Islet of Langerhans (tissue), 1 donor: Measurements from ENCODE around the gene PHLDB3.
"Not testable (repeated sequence)": the region's sequence is repeated elsewhere in the genome, so short reads cannot be mapped to it uniquely, and the experiment has no call there.

Experiments
- FAIRE-seq: peaks from one replicate; lab custom pipeline; 2011; peaks lifted over from hg19 to GRCh38; lab: Jason Lieb, UNC

PHLDB3 gene

DNA sequence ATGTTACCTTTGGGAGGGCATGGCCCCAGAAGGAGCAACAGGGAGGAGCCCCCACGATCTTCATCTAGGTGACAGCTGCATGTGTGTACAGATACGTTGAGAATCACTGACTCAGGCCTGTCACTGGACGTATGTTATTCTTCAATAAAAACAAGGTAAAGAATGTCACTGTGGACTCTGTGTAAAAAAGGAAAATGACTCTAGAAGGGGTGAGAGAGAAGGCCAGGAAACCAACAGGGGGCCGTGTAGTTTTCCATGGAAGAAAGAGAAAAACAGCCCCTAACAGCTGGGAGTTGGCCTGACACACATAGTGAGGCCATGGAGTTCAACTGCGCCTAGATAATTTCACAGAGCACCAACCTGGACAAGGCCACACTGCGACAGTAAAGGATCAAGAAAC is 37.3 kb downstream of the PHLDB3 start:
- FAIRE-seq, result no peak

DNA sequence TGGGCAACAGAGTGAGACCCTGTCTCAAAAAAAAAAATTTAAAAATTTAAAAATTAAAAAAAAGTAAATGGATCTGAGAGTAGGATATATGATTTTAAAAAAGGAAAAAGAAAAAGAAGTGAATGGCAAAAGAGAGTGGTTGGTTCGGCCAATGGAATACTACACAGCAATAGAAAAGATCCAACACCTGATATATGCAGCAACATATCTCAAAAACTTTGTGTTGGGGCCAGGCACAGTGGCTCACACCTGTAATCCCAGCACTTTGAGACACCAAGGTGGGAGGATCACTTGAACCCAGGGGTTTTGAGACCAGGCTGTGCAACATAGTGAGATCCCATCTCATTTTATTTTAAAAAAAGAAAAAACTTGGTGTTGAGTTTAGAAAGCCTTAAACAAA is 37.8 kb downstream of the PHLDB3 start:
- FAIRE-seq, result no peak

DNA sequence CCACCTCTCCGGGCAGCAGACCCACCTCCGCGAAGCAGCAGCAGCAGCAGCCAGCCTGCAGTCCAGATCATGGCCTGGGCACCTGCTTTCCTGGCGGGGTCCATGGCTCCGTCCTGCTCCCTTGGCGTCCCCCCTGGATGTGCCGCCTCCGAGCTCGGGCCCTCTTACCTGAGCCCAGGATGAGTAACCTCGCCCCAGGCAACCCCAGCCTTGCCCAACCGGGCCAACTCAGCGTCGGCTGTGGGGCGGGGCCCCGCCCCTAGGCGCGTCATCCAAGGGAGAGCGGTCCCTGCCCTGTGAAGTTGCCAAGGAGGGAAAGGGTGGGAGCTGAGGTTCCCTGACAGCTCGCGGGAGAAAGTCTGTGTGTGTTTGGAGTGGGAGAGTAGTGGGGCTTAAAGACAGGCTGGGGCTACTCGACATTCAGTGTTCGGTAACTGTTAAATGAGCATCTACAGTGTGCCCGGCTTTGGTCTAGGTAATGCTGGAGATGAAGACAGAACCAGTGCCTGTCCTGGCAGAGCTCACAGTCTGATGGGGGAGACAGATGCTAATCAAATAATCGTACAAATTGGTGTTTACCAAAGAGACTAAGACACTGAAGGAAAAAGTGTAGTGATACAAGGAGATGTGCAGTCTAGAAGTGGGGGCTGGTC is 39.0 kb downstream of the PHLDB3 start, which contains the start of gene LYPD3:
Gene LYPD3 (minus strand): TSS at position 141 of the 653 bp plus-strand sequence. CDS start 37 bp downstream, at position 104.
- FAIRE-seq, result no peak

DNA sequence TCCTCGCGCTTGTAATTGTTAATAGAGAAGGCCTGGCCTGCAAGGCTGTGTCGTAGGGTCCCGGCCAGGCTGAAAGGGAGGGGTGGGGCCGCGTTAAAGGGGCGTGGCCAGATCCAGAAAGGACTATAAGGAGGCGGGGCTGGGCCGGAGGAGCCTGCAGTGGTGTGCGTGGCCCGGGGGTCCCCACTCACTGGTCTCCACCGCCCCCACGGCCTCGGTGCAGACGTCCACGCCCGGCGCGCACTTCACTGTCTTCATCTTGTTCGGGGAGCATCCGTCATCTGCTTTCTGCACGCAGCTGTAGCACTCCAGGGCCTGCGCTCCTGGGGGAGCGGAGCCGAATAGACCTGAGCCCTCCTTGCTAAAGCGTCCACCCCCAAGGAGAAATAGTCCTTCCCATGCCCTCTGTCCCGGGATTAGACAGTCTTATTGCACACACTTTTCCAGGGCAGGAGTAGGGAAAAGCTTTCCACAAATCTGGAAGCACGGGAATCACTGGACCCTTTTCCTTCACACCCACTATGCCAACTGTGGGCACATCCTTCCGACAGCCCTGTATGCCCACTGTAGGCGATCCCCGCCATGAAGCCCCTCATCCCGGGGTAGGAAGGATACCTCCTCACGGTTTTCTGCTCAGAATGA is 40.3 kb downstream of the PHLDB3 start:
- FAIRE-seq, result no peak

DNA sequence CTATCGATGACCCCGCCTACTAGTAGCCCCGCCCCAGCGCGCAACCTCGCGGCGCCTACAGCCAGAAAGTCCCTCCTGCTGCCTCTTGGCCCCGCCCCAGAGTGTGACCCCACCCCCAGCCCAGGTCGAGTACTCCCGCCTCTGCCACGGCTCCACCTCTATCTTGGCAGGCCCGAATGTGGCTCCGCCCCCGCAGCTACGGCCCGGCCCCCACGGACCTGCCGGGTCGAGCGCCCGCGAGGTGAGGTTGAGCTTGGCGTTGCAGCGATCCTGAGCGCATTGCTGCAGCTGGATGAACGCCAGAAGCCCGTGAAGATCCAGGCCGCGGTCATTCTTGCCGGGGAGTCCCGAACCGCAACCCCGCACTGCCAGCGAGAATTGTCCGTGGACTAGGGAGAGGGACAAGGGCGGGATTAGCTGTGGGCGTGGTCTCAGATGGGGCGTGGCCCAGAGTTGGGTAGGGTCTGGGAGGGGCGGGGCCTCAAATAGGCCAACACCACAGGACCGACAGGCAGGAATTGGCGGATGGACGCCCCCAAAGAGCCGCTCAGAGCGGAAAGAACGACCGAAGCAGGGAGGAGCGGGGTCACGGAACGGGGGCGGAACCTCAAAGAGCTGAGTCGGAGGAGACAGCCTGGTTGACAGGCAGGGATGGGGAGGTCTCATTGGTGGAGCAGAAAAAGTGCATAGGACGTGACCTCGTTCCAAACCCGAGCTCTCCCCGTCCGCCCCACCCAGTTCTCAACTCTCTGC is 41.0 kb downstream of the PHLDB3 start:
- FAIRE-seq, result no peak

DNA sequence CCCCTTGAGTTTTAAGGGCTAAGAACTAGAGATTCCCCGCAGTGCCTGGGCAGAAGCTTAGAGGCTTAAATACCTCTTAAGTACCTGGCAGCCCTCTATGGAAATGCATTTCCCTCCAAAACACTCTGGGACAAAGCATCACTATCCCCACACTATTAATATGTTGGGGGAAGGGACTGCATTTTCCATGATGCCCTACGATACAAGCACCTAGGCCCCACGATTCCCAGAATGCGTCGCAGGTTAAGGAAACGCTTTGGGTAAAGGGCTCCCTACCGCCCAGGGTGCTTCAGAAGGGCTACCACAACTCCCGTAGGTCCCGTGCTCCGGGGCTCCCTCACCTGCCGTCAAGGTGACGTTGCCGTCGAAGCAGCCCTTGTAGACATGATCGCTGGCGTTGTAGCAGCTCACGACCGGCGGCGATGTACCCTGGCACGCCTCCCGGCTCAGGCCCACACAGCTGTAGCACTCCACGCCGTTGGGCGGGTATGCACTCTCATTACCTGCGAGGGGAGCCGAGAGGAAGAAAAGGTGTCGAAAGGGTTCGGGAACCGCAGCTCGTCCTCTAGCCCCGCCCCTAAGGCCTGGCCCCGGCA is 41.7 kb downstream of the PHLDB3 start:
- FAIRE-seq, result no peak

DNA sequence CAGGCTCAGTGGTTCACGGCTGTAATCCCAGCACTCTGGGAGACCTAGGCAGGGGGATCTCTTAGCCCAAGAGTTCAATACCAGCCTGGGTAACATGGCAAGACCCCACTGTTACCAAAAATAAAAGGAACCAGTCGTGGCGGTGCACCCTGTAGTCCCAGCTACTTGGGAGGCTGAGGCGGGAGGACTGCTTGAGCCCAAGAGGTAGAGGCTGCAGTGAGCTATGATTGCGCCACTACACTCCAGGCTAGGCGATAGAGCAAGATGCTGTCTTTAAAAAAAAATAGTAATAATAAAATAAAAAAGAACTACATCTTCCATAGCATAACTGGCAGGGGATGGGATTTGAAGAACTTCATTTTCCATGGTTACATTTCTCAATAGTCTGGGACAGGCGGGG is 42.2 kb downstream of the PHLDB3 start:
- FAIRE-seq, result no peak

DNA sequence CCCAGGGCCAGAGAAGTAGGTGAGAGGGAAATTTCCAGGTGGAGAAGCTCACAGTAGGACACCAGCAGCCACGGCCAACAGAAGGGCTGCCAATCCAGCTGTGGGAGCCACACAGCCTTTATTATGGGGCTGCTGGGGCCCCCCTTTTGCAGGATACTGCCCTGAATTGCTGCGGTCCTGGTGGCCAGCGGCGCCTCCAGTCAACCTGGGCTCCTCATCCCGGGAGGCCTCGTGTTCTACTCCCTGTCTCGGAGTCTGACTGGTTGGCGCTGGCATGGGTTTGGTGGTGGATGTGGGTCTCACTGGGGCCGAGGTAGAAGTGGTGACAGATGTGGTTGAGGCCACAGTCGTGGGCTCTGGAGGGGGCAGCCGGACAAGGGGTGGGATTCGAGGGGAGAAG is 43.2 kb downstream of the PHLDB3 start:
- no peak for FAIRE-seq

DNA sequence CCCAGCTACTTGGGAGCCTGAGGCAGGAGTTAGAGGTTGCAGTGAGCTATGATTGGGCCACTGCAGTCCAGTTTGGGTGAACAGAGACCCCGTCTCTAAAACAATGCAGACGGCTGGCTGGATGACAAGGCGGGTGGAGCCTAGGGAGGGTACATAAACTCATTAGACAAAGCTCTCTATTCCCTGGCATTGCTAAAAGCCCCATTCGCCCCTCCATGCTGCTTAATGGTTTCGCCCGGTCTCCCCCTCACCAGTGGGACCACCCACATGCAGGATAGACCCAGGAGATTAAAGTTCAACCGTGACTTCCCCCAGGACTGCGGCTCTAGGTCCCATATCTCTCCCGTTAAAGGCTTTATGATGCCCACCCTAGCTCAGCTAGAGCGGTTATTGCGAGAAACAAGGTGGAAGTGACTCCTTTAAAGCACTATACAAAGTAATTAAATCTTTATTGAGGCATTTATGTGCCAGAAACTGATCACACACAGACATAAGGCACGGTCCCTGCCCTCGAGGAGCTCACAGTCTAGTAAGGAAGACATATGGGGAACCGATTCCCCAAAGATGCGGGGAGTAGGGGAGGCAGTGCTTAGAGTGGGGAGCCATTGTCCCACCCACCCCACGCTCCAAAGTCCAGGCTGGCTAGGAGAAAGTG is 44.1 kb downstream of the PHLDB3 start:
- no peak for FAIRE-seq

DNA sequence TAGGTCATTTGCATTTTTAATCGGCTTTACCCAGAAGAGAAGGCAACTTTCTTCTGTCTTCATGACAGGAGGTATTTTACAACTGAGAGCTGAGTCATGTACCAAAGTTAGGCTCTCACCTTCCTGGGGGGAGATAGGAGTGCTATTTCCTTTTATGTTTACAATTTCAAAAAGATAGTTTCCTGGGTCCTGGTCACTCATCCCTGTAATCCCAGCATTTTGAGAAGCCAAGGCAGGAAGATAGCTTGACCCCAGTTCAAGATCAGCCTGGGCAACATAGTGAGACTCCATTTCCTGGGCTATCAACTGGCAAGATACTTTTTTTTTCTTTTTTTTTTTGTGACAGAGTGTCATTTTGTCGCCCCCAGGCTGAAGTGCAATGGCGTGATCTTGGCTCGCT is 46.7 kb downstream of the PHLDB3 start:
- FAIRE-seq, result no peak

DNA sequence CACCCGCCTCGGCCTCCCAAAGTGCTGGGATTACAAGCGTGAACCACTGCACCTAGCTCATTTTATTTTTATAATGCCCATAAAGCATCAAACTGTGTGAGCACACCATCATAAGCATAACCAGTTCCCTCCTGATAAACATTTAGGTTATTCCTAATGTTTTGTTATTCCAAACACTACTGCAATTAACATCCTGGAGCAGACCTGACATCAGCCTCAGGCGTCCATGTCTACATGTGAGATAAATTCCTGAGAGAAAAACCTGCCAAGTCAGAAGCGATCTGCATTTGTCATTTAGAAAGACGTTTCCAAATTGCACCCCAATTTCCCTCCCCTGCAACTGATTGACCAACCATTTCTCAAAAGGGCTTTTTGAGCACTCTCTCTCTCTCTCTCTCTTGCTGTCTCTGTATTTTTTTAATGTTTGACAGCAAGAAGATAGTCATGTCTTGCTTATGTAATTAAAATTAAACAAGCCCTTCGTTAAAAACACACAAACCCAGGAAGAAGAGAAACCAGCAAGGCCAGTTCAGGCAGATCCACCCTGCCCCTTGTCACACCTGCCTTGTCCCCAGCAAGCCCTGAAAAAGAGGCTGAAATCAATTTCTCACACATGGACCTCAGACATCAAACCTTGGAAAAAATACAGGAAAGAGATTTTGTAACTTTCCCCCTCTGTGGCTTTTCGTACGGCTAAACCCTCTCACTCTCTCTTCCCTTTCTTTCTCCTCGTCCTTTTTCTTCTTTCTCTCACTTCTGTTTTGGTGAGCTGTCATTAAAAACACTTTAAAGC is 49.0 kb downstream of the PHLDB3 start:
- no peak for FAIRE-seq

DNA sequence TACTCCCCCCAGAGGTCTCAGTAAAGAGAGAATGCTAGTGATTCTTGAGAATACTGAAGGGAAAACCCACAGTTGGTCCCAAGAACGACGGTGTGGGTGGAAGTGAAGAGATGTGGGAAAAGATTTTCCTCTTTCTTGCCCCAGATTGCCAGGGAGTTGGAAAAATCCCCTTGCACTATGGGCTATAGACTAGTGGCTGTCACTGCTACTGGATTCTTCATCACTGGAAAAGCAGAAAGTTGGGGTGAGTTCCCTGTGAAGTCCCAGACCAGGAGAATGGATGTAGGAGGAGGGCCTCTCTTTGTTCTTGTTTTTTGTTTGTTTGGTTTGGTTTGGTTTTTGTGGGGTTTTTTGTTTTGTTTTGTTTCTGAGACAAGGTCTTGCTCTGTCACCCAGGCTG is 50.5 kb downstream of the PHLDB3 start:
- no peak for FAIRE-seq

DNA sequence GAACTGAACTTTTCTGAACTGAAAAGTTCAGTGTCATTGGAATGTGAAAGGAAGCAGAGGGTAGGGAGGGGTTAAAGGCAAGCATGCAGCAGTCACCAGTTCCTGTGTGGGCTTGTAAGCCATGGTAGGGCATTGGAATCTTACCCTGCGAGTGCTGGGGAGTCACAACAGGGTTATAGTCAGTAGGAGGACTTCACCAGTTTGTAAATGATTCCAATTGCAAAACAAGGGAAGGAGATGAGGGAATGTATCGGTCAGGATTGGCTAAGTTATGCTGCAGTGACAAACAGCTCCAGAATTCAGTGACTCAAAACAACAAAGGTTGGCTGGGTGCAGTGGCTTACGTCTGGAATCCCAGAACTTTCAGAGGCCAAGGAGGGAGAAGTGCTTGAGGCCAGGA is 52.0 kb downstream of the PHLDB3 start:
- FAIRE-seq, result no peak

DNA sequence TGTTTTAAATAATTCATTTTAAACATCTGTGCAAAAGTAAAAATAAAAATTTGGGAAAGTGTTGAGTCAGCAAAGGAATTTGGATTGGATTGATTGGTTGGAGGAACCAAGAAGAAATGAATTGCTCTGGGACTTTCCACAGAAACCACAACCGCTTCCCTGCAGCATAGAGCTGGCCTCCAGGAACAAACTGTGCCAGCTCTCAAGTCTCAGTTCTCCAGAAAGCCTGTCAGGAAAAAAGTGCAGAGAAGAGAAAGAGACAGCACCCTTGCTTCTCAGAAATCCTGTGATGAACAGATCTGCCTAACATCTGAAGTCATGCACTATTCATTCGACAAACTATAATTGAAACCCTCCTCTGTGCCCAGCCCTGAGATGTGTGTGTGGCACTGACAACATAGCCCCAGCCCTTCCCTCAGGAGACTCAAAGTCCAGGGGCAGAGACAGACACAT is 54.0 kb downstream of the PHLDB3 start:
- no peak for FAIRE-seq

DNA sequence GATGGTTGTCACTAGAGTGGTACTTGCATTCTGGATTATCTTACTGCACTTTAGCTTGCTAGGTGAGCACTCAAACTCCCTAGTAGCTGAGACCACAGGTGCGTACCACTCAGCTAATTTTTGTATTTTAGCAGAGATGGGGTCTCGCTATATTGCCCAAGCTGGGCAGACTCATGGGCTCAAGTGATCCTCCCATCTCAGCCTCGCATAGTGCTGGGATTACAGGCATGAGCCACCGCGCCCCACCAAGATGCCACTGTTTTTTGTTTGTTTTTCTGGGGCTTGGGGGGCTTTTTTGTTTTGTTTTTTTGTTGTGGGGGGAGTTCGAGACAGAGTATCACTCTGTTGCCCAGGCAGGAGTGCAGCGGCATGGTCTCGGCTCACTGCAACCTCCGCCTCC is 56.9 kb downstream of the PHLDB3 start:
- FAIRE-seq, result no peak

DNA sequence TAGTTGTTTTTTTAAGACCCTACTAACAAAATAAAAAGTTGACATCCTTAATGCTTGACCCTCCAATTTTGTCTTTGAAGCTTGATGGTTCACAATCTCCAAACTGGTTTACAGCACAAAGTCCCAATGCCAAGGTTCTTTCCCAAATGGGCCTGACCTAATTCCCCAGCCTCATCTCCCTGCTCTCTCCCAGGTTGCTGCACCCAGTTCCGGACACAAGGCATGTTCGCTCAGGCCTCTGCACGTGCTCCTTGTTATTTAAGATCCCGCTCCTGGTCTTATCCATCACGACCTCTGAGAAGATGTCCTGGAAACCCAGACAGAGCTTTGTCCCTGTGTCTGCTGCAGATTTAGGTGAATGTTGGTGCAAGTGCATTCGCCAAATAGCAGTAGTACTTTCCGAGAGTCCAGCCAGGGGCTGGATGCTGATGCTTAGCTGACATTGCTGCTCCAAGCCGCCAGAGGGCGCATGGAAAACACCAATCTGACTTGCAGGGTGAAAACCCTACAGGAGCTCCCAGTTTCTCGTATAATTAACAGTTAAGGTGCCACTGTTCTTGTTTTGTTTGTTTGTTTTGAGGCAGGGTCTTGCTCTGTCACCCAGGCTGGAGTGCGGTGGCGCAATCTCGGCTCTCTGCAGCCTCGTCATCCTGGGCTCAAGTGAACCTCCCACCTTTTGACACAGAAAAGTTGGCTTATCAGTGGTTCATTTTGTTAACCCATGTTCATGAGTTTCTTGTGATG is 57.6 kb downstream of the PHLDB3 start:
- no peak for FAIRE-seq

DNA sequence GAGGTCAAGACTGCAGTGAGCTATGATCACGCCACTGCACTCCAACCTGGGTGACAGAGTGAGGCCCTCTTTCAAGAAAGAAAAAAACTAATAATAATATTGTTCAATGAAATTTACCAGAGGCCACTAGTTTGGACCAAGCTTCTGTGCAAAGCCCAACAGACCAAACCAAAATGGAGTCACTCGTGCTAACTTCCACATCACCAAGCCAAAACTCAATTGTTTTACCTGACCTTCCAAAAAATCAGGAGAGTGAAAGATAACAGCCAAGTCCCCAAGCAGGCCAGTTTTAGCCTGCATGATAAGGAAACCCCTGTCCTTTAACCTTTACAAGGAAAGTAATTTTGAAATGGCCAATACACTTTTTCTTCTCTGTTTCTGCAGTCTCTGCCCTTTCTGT is 59.1 kb downstream of the PHLDB3 start:
- no peak for FAIRE-seq

DNA sequence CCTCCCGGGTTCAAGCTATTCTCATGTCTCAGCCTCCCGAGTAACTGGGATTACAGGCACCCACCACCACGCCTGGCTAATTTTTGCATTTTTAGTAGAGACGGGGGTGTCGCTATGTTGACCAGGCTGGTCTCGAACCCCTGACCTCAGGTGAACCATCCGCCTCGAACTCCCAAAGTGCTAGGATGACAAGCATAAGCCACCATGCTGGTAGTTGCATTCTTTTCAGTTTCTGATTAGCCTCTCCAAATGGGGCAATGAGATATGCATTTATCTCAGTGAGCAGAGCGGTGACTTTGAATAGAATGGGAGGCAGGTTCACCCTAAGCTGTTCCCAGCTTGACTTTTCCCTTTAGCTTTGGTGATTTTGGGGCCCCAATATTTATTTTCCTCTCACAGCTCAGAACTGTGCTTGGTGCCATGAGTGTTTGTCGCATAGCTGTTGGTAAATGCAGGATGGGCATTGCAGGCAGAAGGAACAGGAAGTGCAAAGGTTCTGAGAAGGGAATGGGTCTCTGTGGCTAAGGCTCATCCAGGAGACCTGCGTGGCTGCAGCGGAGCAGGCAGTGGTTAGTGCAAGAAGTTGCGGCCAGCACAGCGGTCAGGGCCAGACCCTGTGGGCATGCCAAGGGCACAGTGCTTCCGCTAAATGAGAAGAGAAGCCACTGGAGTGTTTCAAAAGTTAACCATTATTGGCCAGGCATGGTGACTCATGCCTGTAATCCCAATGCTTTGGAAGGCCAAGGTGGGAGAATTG is 59.8 kb downstream of the PHLDB3 start:
- FAIRE-seq, result no peak

DNA sequence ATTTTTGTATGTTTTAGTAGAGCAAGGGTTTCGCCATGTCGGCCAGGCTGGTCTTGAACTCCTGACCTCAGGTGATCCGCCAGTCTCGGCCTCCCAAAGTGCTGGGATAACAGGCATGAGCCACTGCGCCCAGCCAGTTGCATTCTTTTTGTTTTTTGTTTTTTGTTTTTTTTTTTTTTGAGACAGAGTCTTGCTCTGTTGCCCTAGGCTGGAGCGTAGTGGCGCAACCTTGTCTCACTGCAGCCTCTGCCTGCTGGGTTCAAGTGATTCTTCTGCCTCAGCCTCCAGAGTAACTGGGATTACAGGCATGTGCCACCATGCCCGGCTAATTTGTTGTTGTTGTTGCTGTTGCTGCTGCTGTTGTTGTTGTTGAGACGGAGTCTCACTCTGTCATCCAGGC is 60.5 kb downstream of the PHLDB3 start:
- FAIRE-seq, result not testable (repeated sequence)

DNA sequence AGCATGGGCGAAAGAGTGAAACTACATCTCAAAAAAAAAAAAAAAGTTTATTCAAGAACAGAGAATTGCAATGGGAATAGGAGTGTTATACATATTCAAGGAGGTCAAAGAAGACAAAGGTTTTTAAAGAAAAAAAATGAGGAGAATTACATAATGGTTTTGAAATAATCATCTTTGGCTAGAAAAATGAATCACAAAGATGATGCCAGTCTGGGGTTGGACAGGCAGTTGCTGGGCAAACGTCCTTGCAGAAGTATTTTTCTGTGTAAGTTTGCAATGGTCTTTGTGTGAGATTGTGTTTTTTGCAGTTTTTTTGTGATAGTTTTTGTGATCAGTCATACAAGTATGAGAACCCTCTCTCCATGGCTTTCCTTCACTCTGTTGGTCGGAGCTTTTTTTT is 62.8 kb downstream of the PHLDB3 start:
- FAIRE-seq, result no peak
